GM13976 (cell line): ENCODE data around the gene TEX101.

Experiments
- DNase-seq: peaks from one replicate; pipeline ENCODE4 v3.0.0; 2012; ENCODE audit warnings: low spot score
- in situ Hi-C: fragments of 300-500 bp; cut with MboI; formaldehyde crosslinking; loops from one replicate; pipeline ENCODE4 v1.12.0; 2022; ENCODE audit warnings: low sequenced_read_pairs, mixed read lengths, inconsistent platforms; ENCODE audit not compliant: unreplicated experiment
- TF ChIP-seq, protein P1 (sequence below): IDR thresholded peaks from 2 replicates; pipeline ENCODE4 v1.5.1; 2012; ENCODE audit warnings: borderline replicate concordance, mild to moderate bottlenecking; ENCODE audit not compliant: insufficient read depth; ENCODE audit errors: extremely low read depth, missing control alignments, control extremely low read depth

Gene TEX101

GRCh38 chr19:43454031-43454430, 39.3 kb downstream of the TEX101 start:
- no peak for DNase-seq
- in situ Hi-C loops, result loop anchor here (5.0 kb wide), 1 partner anchor 68 kb away; no protein-coding TSS in a partner anchor
- TF ChIP-seq, protein P1, sequence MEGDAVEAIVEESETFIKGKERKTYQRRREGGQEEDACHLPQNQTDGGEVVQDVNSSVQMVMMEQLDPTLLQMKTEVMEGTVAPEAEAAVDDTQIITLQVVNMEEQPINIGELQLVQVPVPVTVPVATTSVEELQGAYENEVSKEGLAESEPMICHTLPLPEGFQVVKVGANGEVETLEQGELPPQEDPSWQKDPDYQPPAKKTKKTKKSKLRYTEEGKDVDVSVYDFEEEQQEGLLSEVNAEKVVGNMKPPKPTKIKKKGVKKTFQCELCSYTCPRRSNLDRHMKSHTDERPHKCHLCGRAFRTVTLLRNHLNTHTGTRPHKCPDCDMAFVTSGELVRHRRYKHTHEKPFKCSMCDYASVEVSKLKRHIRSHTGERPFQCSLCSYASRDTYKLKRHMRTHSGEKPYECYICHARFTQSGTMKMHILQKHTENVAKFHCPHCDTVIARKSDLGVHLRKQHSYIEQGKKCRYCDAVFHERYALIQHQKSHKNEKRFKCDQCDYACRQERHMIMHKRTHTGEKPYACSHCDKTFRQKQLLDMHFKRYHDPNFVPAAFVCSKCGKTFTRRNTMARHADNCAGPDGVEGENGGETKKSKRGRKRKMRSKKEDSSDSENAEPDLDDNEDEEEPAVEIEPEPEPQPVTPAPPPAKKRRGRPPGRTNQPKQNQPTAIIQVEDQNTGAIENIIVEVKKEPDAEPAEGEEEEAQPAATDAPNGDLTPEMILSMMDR, result no peak

GRCh38 chr19:43455321-43456113, 40.8 kb downstream of the TEX101 start:
- in situ Hi-C loops, result no loop called here
- DNase-seq, result no peak
- TF ChIP-seq, protein P1, result no peak

GRCh38 chr19:43457809-43458208, 43.1 kb downstream of the TEX101 start:
- TF ChIP-seq, protein P1, result no peak
- in situ Hi-C loops, result no loop called here
- DNase-seq, result no peak

DNA sequence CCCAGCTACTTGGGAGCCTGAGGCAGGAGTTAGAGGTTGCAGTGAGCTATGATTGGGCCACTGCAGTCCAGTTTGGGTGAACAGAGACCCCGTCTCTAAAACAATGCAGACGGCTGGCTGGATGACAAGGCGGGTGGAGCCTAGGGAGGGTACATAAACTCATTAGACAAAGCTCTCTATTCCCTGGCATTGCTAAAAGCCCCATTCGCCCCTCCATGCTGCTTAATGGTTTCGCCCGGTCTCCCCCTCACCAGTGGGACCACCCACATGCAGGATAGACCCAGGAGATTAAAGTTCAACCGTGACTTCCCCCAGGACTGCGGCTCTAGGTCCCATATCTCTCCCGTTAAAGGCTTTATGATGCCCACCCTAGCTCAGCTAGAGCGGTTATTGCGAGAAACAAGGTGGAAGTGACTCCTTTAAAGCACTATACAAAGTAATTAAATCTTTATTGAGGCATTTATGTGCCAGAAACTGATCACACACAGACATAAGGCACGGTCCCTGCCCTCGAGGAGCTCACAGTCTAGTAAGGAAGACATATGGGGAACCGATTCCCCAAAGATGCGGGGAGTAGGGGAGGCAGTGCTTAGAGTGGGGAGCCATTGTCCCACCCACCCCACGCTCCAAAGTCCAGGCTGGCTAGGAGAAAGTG, 45.8 kb downstream of the TEX101 start:
- TF ChIP-seq, protein P1, result no peak
- DNase-seq, result no peak
- in situ Hi-C loops, result no loop called here

DNA sequence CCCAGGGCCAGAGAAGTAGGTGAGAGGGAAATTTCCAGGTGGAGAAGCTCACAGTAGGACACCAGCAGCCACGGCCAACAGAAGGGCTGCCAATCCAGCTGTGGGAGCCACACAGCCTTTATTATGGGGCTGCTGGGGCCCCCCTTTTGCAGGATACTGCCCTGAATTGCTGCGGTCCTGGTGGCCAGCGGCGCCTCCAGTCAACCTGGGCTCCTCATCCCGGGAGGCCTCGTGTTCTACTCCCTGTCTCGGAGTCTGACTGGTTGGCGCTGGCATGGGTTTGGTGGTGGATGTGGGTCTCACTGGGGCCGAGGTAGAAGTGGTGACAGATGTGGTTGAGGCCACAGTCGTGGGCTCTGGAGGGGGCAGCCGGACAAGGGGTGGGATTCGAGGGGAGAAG, 46.6 kb downstream of the TEX101 start:
- TF ChIP-seq, protein P1, result no peak
- in situ Hi-C loops, result no loop called here
- no peak for DNase-seq

DNA sequence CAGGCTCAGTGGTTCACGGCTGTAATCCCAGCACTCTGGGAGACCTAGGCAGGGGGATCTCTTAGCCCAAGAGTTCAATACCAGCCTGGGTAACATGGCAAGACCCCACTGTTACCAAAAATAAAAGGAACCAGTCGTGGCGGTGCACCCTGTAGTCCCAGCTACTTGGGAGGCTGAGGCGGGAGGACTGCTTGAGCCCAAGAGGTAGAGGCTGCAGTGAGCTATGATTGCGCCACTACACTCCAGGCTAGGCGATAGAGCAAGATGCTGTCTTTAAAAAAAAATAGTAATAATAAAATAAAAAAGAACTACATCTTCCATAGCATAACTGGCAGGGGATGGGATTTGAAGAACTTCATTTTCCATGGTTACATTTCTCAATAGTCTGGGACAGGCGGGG, 47.7 kb downstream of the TEX101 start:
- DNase-seq, result no peak
- in situ Hi-C loops, result no loop called here
- TF ChIP-seq, protein P1, result no peak
